ENCODE data around the gene CARD11.
A peak's percentile ranks its signal among the peaks of the same experiment; 100 is the strongest.

CARD11 gene

GRCh38 chr7:2893411-2893861 is 150.2 kb downstream of the CARD11 start:
- DNase-seq (ENCODE audit: low read depth, low spot score) = no peak
- H3K27ac ChIP-seq = no peak overlapping the region

- DNase-seq (ENCODE audit: low read depth, low spot score) = no peak
- H3K27ac ChIP-seq = no peak overlapping the region
These were observed 151.1 kb downstream of the CARD11 start for GRCh38 chr7:2892549-2892948.

GRCh38 chr7:2887816-2888215 is 155.9 kb downstream of the CARD11 start:
- no peak for DNase-seq (ENCODE audit: low read depth, low spot score)
- no peak overlapping the region for H3K27ac ChIP-seq

GRCh38 chr7:2886900-2887299 is 156.8 kb downstream of the CARD11 start:
- H3K27ac ChIP-seq = no peak overlapping the region
- DNase-seq (ENCODE audit: low read depth, low spot score) = peak; percentile 50

- no peak overlapping the region for H3K27ac ChIP-seq
- DNase-seq (ENCODE audit: low read depth, low spot score) = no peak
These were observed 157.3 kb downstream of the CARD11 start for GRCh38 chr7:2886391-2886790.

GRCh38 chr7:2884161-2884560 is 159.5 kb downstream of the CARD11 start:
- DNase-seq (ENCODE audit: low read depth, low spot score) = no peak
- no peak overlapping the region for H3K27ac ChIP-seq

GRCh38 chr7:2883101-2883500 is 160.6 kb downstream of the CARD11 start:
- DNase-seq (ENCODE audit: low read depth, low spot score) = no peak
- no peak overlapping the region for H3K27ac ChIP-seq

- DNase-seq (ENCODE audit: low read depth, low spot score) = no peak
- no peak overlapping the region for H3K27ac ChIP-seq
These were observed 161.6 kb downstream of the CARD11 start for GRCh38 chr7:2882111-2882510.

- DNase-seq (ENCODE audit: low read depth, low spot score) = no peak
- H3K27ac ChIP-seq = no peak overlapping the region
These were observed 162.7 kb downstream of the CARD11 start for GRCh38 chr7:2880874-2881533.

- no peak overlapping the region for H3K27ac ChIP-seq
- DNase-seq (ENCODE audit: low read depth, low spot score) = no peak
These were observed 163.6 kb downstream of the CARD11 start for GRCh38 chr7:2880051-2880450.

- no peak for DNase-seq (ENCODE audit: low read depth, low spot score)
- no peak overlapping the region for H3K27ac ChIP-seq
These were observed 164.3 kb downstream of the CARD11 start for GRCh38 chr7:2879354-2879753.

- H3K27ac ChIP-seq = no peak overlapping the region
- DNase-seq (ENCODE audit: low read depth, low spot score) = no peak
These were observed 165.4 kb downstream of the CARD11 start for GRCh38 chr7:2878306-2878705.

- peak; percentile 22 for DNase-seq (ENCODE audit: low read depth, low spot score)
- peak overlapping the region; percentile 95 for H3K27ac ChIP-seq
These were observed 167.5 kb downstream of the CARD11 start for GRCh38 chr7:2876031-2876731.

- peak; percentile 91 for DNase-seq (ENCODE audit: low read depth, low spot score)
- peak overlapping the region; percentile 95 for H3K27ac ChIP-seq
These were observed 169.7 kb downstream of the CARD11 start for GRCh38 chr7:2873686-2874551.

GRCh38 chr7:2873146-2873545 is 170.5 kb downstream of the CARD11 start:
- H3K27ac ChIP-seq = peak overlapping the region; percentile 95
- DNase-seq (ENCODE audit: low read depth, low spot score) = no peak

- no peak overlapping the region for H3K27ac ChIP-seq
- DNase-seq (ENCODE audit: low read depth, low spot score) = no peak
These were observed 171.3 kb downstream of the CARD11 start for GRCh38 chr7:2872296-2872874.

- peak; percentile 14 for DNase-seq (ENCODE audit: low read depth, low spot score)
- H3K27ac ChIP-seq = peak overlapping the region; percentile 16
These were observed 173.2 kb downstream of the CARD11 start for GRCh38 chr7:2870471-2870931.

GRCh38 chr7:2869981-2870380 is 173.7 kb downstream of the CARD11 start:
- H3K27ac ChIP-seq = peak overlapping the region; percentile 16
- no peak for DNase-seq (ENCODE audit: low read depth, low spot score)

- DNase-seq (ENCODE audit: low read depth, low spot score) = no peak
- H3K27ac ChIP-seq = no peak overlapping the region
These were observed 177.1 kb downstream of the CARD11 start for GRCh38 chr7:2866601-2867000.

GRCh38 chr7:2864999-2865670 is 178.5 kb downstream of the CARD11 start:
- peak overlapping the region; percentile 94 for H3K27ac ChIP-seq

More at GRCh38 chr7:2864999-2865670, 178.5 kb downstream of the CARD11 start:
- DNase-seq (ENCODE audit: low read depth, low spot score) = no peak

All from epithelial cell of prostate (primary cell).